ENCODE data around the gene NFAM1. TPM values are rescaled to one million over a fixed set of nuclear protein-coding genes. Genes with fewer than 3 reads are reported as not detected.

NFAM1 gene
- total and polyA plus RNA-seq, 11 donors, result 0.33 to 13.5 (median 1.2) TPM

- intact Hi-C loops (cut with DNase I), result no loop called here
- ATAC-seq (no peak), DNase-seq (no peak)
- Histone ChIP-seq H3K27me3 (peaks cover 0 to 46% (median 7%) of the 10 kb centered on the region in 9 donors), H3K4me1 (peaks cover 0 to 42% (median 26%) of the 10 kb centered on the region in 12 donors), H3K4me3 (no peak overlapping the region), H3K36me3 (no peaks in the 10 kb centered on the region), H3K27ac (peak overlapping the region in 6 of 12 donors; percentile 19 to 80 (median 60)), H3K9me3 (no peaks in the 10 kb centered on the region)
- WGBS, 4 donors, result 83 to 90% (median 87%) methylated on average over 6 of the region's 6 CpGs
- TF ChIP-seq CTCF (IDR thresholded peaks at IDR 0.05) (no peak), POLR2A (IDR thresholded peaks at IDR 0.05) (no peak)
These were observed 68.3 kb downstream of the NFAM1 start for GRCh38 chr22:42363892-42364291.

- peaks cover 0 to 25% (median 11%) of the 10 kb centered on the region in 12 donors for H3K4me1 ChIP-seq
- no peak overlapping the region for H3K4me3 ChIP-seq
- H3K27ac ChIP-seq, result no peak overlapping the region
- WGBS, 4 donors, result 92 to 95% (median 94%) methylated on average over 10 of the region's 10 CpGs
- H3K36me3 ChIP-seq, result no peaks in the 10 kb centered on the region
- no peak for ATAC-seq
- H3K27me3 ChIP-seq, result peaks cover 0 to 22% (median 0%) of the 10 kb centered on the region in 9 donors
- no peaks in the 10 kb centered on the region for H3K9me3 ChIP-seq
- no peak for TF ChIP-seq POLR2A (IDR thresholded peaks at IDR 0.05)
- no peak for TF ChIP-seq CTCF (IDR thresholded peaks at IDR 0.05)
- intact Hi-C loops (cut with DNase I), result no loop called here
- DNase-seq, result peak in 1 of 5 donors; percentile 19
These were observed 70.7 kb downstream of the NFAM1 start for GRCh38 chr22:42361523-42361922.

- TF ChIP-seq POLR2A (IDR thresholded peaks at IDR 0.05) (no peak), CTCF (IDR thresholded peaks at IDR 0.05) (no peak)
- DNase-seq (peak in 1 of 5 donors; percentile 11), ATAC-seq (no peak)
- Histone ChIP-seq H3K9me3 (no peaks in the 10 kb centered on the region), H3K36me3 (no peaks in the 10 kb centered on the region), H3K4me3 (no peak overlapping the region), H3K27me3 (peaks cover 0 to 11% (median 0%) of the 10 kb centered on the region in 9 donors), H3K27ac (no peak overlapping the region), H3K4me1 (peaks cover 0 to 15% (median 6%) of the 10 kb centered on the region in 12 donors)
- 90 to 95% (median 95%) methylated on average over 7 of the region's 7 CpGs for WGBS, 4 donors
- intact Hi-C loops (cut with DNase I), result no loop called here
These were observed 71.9 kb downstream of the NFAM1 start for GRCh38 chr22:42360348-42360747.

GRCh38 chr22:42358643-42359558 lies 73.3 kb downstream of the NFAM1 start:
- intact Hi-C loops (cut with DNase I), result no loop called here
- Histone ChIP-seq H3K36me3 (no peaks in the 10 kb centered on the region), H3K27me3 (peaks cover 0 to 3% (median 0%) of the 10 kb centered on the region in 9 donors), H3K9me3 (no peaks in the 10 kb centered on the region), H3K27ac (no peak overlapping the region), H3K4me1 (peaks cover 0 to under 1% (median 0%) of the 10 kb centered on the region in 12 donors), H3K4me3 (no peak overlapping the region)
- ATAC-seq, result no peak
- TF ChIP-seq POLR2A (IDR thresholded peaks at IDR 0.05), result no peak
- no peak for TF ChIP-seq CTCF (IDR thresholded peaks at IDR 0.05)
- peak in 1 of 5 donors; percentile 57 for DNase-seq
- 77 to 86% (median 81%) methylated on average over 16 of the region's 16 CpGs for WGBS, 4 donors
